Ramos (cell line): ENCODE measurements around the gene MRC1.

ENCODE experiments used
- in situ Hi-C: fragments of 300-500 bp; cut with MboI; formaldehyde crosslinking; loops from one replicate; pipeline ENCODE4 v1.14.3; 2022; ENCODE audit warnings: low sequenced_read_pairs; ENCODE audit not compliant: unreplicated experiment

MRC1 gene

DNA sequence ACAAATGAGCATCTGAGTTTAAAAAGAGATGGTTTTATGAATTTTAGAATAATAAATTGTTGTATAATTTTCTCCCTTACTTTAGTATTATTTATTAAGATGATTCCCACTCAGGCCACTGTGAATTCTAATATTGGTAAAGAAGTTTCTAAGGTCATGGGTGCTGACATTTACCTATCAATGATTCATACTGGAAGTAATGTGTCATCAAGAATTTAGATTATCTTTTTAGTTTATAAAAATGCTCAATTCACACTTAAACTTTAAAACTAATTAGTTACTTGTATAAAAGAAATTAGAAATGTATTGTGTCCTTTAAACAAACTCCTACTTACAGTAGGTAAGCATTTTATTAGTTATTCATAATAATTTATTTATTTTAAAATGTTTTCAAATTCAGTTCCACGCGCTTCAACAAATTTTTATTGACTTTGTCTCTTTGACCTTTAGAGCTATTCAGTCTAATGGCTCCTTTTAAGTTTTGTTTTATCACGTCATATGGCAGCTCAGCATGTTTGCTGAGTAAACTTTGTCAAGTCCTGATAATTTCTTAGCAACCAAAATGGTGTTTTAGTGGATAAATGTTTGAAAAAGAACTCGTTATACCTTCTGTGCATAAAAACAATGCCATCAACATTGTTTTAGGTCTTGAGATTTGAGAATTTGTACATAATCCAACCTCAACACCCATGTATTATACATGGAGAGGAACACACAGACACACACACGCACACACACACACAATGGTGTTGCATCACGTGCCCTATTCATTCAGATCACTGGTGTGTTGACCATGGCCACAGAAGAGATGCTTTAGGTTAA lies 15.1 kb upstream of the MRC1 start:
- in situ Hi-C loops: no loop called here

DNA sequence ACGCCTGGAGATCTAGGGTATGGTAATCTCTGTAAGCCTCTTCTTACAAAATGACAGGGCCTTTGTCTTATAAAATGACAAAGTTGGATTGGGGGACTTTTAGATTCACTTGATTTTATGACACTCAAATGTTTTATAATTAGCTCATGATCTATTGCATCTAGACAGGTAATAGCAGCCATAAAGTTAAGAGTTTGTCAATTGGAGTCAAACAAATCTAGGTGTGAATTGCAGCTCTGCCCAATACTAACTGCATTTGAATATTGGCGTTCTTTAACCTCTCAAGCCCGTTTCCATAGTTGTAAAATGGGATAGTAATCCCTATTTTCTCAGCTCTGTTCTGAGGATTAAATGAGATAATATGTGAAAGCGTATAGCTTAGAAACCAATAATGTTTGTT lies 14.1 kb upstream of the MRC1 start:
- in situ Hi-C loops: no loop called here

DNA sequence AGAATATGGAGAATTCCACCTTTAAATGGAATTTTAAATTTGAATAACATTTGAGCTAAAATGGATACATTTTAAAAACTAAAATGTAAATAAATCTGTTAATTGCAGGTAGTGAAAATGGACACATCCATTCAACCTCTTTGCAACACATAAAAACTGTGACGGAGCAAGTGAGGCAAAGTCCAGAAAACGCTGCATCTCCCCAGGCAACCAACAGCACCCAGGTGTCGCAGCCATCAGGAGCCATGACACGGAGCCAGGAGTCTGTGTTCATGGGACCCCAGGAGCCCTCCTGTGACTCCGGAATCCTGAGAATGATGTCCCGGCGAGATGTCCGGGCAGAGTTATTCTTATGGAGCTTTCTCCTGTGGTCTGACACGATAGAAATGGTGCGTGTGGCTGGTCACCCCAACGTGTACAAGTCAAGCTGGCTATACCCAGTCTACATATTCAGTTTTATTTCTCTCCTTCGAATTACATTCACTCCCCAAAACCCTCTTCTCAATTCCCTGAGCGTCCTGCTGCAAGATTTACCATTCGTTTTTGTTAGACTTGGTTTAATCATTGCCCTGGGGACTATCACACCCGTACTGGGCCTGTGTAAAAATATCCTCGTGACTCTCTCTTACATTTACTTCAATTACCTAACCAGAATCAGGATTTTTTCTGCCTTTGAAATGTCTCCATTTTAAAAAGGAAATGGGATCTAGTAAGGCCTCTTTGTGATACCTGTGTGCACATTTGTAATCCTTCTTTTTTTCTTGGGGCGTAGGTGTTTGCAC lies 13.1 kb upstream of the MRC1 start:
- in situ Hi-C loops: no loop called here

DNA sequence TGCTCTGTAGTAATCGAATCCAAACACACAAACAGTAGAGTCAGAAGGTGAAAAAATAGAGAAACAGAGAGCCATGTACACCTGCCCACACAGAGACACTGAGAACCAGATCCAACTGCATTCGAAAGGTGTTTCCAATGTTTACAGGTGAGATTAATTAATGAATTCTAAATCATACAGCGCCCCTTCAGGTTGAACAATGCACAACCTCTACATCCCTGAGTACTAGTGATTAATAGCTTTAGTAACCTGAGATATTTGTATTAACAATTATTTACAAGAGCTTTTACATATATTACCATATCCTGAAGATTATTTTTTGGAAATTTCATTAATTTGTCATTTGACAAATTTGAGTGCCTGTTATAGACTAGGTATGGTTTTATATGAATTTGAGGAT lies 7.6 kb upstream of the MRC1 start:
- in situ Hi-C loops: no loop called here

DNA sequence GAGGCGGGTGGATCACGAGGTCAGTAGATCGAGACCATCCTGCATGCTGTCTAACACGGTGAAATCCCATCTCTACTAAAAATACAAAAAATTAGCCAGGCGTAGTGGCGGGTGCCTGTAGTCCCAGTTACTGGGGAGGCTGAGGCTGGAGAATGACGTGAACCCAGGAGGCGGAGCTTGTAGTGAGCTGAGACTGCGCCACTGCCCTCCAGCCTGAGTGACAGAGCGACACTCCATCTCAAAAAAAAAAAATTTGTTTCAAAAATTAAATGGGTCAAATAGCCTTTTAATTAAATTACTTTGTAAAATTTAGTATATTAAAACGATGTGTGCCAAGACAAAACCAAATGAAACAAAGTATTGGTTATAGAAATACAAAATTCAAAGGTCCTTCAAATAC lies 6.8 kb upstream of the MRC1 start:
- in situ Hi-C loops: no loop called here

DNA sequence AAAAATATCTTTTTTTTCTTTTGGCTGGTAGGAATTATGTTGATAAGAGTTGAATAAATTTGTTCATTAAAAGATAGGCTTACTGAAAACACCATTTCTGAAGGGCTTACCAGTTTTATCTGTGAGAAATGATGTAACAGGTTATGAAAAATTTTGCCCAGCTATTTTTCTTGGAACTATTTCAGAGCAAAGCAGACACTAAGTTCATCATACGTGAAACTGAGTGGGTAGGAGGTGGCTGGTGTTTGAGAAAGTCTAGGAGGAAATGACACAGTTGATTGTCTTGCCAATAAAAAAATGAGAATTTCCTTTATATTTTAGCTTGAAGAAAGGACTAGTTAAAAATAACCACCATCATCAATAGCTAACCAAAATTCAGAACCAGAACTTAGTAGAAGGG lies 6.2 kb upstream of the MRC1 start:
- in situ Hi-C loops: no loop called here

DNA sequence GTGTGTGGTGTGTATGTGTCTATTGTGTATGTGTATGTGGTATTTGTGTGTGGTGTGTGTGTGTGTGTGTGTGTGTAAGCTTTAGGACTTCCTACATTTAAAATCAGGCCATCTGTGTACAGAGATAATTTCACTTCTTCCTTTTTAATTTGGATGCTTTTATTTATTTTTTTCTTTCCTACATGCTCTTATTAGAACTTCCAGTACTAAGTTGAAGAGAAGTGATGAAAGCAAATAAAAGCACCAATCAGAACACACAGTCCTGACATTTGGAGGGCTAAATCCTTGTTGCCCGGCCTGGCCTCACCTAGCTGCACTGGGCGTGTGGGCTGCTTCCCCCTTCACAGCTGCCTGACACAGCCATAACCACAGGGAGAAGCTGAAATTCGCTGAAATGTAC lies 3.8 kb upstream of the MRC1 start:
- in situ Hi-C loops: no loop called here

DNA sequence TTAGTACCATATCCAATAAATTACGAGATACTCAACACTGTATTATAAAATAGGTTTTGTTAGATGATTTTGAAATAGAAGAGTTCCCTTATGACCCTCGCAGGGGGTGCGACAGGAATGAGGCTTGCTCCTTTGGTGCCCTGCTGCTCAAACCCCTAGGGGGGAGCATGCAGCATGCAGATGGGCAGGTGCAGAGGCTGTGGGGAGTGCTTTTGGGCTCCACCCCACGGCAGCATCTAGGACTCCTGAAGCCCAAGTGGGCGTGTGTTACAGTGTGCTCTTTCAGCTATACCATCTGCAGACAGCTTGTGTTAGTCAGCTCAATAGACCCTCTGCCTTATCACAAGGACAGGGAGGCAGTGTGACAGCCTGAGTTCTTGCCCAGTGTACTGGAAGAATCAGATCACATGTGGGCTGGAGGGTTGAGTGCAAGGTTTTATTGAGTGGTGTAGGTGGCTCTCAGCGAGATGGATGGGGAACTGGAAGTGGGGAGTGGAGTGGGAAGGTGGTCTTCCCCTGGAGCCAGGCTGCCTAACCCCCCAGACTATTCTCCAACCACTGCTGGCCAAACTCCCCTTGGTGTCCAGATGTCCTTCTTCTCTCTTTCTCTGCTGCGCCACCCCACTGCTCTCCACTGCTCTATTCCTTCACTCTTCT lies 3.1 kb upstream of the MRC1 start:
- in situ Hi-C loops: no loop called here

DNA sequence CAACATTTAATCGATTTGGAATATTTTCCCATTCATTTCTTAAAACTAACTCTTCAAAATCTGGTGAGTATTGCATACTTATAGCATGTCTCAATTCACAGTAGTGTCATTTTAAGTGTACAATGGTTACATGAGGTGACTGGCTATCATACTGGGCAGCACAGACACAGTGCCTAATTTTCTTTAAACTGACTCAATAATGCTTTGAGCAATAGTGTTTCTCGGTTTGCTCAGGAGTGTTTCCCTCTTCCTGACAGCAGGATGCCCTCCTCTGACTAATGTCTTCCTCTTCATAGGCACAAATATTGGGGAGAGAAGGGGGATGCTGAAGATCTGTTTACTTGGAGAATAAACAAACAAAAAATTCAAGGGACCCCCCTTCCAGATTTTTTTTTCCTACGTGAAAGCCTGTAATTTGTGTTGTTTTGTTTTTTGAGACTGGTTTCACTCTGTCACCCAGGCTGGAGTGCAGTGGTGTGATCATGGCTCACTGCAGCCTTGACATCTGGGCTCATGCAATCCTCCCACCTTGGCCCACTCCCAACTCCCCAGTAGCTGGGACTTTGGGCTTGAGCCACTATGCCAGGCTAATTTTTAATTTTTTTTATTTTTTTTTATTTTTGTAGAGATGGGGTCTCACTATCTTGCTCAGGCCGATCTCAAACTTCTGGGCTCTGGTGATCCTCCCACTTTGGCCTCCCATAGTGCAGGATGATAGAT lies 2.2 kb downstream of the MRC1 start:
- in situ Hi-C loops: no loop called here

DNA sequence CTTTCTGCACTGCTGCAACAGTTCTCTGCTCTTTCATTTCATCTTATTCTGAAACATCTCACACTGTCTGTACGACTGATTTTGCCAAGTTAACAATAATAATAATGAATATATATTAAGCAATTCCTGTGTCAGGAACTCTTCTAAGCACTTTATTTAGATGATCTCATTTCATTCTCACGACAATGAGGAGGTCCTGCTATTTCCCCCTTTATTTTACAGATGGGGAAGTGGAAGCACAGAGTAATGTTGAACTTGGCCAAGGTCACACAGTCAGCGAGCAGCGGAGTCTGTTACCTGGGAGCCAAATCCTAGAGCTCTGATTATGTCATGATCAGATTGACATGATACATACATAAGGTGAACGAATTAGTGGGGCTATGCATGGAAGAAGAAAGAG lies 5.8 kb downstream of the MRC1 start:
- in situ Hi-C loops: no loop called here

DNA sequence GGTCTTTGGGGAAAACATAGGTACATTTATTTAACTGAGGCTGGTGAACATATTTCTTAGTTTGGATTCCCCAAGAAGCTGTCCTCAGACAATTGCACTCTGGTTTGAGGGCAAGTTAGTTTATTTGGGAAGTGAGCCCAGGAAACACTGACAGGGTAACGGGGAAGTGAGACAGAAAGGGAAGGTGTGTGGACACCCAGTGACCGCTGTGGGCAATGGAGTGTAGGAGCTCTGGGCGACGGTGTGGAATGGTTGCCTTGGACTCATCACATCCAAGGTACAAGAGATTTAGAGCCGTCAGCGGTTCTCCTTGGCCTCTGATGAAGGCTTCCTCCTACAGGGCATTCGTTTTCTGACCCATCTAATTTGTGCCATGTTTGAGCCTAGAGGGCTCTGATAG lies 7.1 kb downstream of the MRC1 start:
- in situ Hi-C loops: no loop called here

DNA sequence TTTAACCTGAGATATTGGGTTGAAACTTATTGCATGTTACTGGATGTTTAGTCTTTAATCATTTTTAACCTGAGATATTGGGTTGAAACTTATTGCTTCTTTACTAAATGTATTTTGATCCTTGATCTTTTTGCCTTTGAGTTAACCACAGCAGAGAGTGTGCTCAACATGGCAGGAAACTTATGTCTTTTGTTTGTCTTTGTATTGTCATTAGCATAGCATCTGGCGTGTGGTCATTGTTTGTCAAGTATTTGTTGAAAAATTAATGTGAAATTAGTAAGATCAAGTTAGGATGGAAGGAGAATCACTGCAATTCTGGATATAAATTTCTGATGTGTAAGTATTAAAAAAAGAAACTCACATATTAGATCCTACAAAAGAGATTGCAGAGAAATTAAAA lies 8.2 kb downstream of the MRC1 start:
- in situ Hi-C loops: no loop called here

DNA sequence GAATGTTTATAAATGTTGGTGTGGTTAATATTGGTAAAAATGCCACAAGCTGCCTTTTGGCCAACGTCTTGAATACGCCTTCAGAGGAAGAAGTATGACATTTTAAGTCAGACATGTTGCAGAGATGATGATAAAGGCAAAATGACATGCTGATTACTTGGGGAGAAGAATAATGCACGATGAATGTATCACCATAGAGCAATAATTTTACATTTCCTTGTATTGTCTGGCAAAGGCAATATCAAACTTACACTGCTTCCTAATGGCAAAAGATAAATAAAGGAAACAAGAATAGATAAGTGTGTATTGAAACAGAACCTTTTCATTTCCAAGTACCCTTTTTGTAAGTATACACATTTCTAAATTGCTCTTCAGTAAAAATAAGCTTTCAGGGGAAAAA lies 8.6 kb downstream of the MRC1 start:
- in situ Hi-C loops: no loop called here

DNA sequence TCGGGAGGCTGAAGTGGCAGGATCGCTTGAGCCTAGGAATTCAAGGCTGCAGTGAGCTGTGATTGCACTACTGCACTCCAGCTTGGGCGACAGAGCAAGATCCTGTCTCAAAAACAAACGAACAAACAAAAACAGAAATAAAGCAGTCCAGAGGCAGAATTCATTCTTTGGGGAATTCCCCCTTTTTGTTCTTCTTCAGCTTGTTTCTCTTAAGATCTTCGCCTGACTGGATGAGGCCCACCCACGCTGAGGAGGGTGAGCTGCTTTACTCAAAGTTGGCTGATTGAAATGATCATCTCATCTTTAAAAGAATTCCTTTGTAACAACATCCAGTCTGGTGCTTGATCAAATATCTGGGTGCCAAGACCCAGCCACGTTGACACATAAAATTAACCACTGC lies 10.7 kb downstream of the MRC1 start:
- in situ Hi-C loops: no loop called here

DNA sequence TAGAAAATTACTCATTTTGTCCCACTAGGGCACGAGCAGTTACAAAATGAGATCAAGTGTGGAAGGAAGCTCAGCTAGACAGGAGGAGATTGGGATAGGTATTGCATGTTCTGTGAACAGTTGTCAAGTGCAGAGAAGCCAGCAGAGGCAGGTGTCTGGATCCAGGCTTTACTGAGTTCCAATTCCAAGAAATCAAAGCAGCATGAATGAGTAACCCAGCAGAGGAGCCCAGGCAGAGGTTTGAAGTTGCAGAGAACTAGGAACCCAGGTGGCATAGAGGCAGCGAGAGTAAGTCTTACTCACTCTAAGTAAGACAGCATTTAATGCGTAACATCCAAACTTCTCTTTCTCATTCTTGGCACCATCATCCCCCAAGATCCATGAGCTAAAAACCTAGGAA lies 11.8 kb downstream of the MRC1 start:
- in situ Hi-C loops: no loop called here

DNA sequence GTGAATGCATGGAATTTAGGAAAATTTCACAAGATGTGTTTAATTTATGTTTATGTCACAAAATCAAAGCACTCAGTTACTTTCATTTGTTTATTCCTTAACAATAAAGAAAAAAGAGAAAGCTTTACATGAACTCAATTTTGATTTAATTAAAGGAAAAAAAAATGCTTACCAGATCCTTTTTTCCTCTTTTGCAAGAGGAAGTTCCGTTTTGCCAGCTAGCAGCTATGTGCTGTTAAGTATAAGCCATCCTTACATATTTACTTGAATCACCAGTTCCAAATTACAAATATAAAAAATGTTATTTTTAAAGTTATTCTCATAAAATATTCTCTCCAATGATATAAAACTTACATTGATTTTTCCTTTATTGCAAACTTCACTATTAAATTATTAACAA lies 12.7 kb downstream of the MRC1 start:
- in situ Hi-C loops: no loop called here

DNA sequence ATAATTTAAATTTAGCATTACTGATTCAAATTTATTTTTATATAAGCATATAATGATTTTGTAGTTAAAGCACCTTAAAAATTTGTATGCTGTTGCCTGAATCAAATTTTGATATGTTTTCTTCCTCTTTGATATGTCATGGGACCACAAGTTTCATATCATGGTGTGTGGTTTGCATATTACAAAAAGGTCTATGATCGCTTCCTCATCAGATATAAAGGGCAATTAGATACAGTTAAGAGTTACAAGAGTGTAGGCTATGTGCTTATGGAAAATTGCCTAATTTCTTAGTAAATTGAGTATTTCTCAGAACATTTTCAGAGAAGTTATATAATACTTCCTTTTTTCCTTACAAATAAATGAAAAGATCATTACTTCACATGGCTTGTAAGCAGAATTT lies 22.2 kb downstream of the MRC1 start:
- in situ Hi-C loops: no loop called here

DNA sequence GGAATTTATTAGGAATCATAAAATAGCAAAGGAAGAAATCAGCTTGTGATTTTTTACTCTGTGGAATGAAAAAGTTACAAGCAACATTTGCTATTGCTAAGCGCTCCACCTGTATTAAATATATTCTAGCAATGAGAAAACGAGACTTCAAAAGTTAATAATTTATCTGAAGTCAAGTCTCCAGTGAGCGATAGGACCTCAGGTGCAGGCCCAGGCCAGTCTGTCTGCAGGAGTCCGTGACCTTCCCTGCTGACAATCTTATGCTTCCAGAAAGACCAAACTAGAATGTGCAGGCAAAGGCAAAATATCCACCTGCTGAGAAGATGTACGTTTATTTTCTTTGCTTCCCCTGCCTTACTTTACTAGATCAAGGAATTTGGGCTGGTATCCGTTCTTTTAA lies 22.7 kb downstream of the MRC1 start:
- in situ Hi-C loops: no loop called here

DNA sequence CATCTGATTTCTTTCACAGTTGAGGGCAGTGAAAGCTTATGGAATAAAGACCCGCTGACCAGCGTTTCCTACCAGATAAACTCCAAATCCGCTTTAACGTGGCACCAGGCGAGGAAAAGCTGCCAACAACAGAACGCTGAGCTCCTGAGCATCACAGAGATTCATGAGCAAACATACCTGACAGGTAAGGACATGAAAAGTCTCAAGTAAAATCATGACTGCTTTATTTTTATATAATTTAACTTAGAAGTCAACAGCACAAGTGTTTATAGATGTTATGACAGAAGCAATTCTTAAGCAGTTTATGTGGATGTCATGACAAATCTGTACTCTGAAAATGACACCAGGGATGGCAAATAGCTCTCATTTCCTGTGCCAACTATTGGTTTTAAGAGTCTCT lies 24.5 kb downstream of the MRC1 start:
- in situ Hi-C loops: no loop called here

DNA sequence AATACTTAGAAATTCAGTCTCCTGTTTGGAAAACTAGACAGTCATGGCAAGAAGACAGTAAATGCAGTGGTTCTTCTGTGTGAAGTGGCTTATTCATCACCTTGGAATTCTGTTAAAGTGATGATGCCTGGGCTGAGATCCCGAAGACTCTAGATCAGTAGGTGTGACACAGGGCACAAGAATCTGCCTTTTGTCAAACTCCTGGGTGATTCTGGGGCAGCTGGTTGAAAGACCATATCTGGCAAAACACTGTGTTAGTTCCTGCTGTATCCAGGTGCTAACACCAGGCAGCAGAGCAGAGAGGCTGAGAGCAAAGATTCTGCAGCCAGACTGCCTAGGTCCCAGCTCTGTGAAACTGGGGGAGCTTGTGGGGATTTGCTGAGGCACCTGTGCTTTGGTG lies 26.5 kb downstream of the MRC1 start:
- in situ Hi-C loops: no loop called here

DNA sequence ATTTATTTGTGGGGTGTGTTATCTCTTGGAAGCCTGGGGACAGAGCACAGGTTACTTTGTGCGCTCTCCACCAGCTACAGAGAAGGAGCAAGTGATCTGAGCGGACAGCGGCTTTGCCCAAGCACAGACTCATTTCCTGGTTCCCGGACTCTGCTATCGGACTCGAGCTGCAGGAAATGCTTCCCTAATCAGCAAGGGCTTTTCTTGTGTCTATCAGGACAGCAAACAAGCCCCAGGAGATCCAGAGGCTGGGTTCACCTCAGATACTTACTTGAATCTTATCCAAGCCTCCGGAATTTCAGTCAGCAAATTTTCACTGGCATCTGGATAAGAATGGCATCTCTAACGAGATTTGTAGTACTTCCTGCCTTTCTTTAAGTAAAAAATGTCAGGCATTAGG lies 27.8 kb downstream of the MRC1 start:
- in situ Hi-C loops: no loop called here
